Stimulated activated CD8-positive, alpha-beta memory T cell treated with anti-CD3 and anti-CD28 coated beads, Interleukin-15, amount 100 ng/mL, for 48 hours (primary cell): ENCODE measurements around the gene CAPZA2.
"Not testable (repeated sequence)": the region's sequence is repeated elsewhere in the genome, so short reads cannot be mapped to it uniquely, and the experiment has no call there.

Experiments
- DNase-seq, 2 donors: peaks; one replicate each; pipeline ENCODE4 v3.0.0-alpha.2; 2020; ENCODE audit warnings: low read depth in 2 of 2

CAPZA2 gene

GRCh38 chr7:116920359-116920758 lies 58.0 kb downstream of the CAPZA2 start:
- DNase-seq, result no peak

GRCh38 chr7:116922545-116922944 lies 60.2 kb downstream of the CAPZA2 start:
- DNase-seq, result no peak

GRCh38 chr7:116924741-116925140 lies 62.4 kb downstream of the CAPZA2 start:
- no peak for DNase-seq

- DNase-seq, result no peak
These were observed 66.6 kb downstream of the CAPZA2 start for GRCh38 chr7:116929021-116929420.

- peak; percentile 38 to 49 for DNase-seq
These were observed 67.8 kb downstream of the CAPZA2 start for GRCh38 chr7:116929914-116930913.

DNA sequence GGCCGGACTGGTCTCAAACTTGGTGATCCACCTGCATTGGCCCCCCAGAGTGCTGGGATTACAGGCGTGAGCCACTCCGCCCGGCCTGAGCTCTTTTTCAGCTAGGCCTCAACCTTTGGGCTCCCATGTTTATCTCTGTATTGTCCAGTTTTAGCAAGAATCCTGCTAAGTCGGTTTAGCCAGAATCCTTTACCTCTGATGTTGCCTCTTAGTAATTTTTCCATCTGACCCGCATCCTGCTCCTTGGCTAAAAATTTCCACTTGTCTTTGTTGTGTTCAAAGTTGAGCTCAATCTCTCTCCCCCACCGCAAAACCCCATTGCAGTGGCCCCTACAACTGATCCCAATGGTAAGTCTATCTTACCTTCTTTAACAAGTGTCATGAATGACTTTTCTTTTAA lies 70.2 kb downstream of the CAPZA2 start:
- no peak for DNase-seq

DNA sequence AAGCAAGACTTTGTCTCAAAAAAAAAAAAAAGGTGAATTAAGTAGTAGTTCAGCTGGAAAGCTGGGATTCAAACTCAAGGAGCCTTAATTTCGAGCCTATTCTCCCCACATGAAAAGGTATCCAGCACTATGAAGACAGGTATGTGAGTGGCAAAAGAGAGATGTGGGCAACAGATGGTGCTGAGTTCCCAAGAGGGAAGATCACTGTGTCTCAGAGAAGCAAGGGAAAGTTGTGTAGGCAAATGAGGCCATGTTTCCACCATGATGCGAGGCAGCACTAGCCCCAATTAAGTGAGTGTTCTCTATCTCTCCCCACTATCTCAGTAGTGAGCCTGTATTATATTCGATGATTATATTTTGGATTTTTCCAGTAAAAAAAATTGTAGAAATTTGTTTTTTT lies 71.1 kb downstream of the CAPZA2 start:
- no peak for DNase-seq

DNA sequence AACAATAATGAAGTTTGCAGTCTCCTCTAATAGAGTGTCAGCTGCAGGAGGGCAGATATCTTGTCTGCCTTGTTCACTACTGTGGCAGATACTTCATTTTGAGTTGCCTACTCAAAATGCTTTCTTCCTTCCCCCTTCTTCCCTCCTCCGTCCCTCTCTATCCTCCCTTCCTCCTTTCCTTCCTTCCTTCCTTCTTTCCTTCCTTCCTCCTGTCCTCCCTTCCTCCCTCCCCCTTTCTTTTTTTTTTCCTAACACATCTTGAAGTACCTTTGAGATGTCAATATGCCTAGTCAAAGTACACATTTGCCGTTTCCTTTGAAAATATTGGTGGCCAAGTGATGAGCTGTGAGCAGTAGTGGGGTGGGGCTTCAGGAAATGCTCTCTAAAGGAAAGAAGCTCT lies 72.2 kb downstream of the CAPZA2 start:
- DNase-seq, result no peak

DNA sequence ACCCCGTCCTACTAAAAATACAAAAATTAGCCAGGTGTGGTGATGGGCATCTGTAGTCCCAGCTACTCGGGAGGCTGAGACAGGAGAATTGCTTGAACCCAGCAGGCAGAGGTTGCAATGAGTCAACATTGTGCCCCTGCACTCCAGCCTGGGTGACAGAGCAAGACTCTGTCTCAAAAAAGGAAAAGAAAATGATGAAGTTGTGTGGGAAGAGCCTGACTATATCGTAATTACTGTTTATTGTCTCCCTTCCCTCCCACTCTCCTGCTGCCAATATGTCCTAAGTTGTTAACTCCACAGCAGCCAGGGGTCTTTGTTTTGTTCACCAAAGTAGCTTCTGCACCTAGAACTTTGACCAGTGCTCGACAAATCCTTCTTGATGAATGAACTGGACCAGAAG lies 74.5 kb downstream of the CAPZA2 start:
- not testable (repeated sequence) for DNase-seq

- no peak for DNase-seq
These were observed 76.3 kb downstream of the CAPZA2 start for GRCh38 chr7:116938678-116939077.

GRCh38 chr7:116940689-116941370 lies 78.4 kb downstream of the CAPZA2 start:
- no peak for DNase-seq

DNA sequence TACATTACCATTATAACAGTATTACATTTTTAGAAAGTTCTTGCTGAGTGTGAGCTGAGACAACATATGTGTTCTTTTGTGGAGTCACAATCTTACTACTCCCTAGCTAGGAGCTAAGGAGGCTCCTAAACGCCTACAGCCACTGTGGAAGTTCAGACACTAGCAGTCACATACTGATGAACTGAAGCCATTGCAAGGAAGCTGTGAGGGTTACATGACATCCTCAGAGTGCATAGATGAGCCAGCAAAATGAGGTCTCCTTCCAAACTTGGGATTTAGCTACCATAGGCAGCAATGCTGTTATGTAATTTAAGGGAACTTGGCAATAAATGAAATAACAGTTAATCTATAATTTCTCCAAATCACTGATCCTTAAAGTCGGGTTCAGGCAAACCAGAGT lies 80.1 kb downstream of the CAPZA2 start:
- DNase-seq, result no peak

DNA sequence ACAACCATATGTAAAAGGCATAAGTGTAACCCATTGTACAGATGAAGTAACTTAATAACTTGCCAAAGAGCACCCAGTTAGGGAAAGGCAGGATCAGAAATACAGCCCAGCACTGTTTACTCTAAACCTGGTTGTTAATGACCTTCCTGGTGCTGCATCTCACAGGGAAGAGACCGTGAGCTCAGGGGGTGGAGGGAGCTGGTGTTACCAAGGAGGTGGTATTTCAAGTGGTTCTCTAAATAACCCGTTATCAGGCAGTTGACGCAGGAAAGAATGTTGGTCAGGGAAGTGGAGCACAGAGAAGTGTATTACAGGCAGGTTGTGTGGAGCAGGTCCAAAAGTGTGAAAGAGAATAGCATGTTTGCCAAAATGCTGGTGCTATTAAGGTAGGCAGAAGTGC lies 86.5 kb downstream of the CAPZA2 start:
- no peak for DNase-seq

DNA sequence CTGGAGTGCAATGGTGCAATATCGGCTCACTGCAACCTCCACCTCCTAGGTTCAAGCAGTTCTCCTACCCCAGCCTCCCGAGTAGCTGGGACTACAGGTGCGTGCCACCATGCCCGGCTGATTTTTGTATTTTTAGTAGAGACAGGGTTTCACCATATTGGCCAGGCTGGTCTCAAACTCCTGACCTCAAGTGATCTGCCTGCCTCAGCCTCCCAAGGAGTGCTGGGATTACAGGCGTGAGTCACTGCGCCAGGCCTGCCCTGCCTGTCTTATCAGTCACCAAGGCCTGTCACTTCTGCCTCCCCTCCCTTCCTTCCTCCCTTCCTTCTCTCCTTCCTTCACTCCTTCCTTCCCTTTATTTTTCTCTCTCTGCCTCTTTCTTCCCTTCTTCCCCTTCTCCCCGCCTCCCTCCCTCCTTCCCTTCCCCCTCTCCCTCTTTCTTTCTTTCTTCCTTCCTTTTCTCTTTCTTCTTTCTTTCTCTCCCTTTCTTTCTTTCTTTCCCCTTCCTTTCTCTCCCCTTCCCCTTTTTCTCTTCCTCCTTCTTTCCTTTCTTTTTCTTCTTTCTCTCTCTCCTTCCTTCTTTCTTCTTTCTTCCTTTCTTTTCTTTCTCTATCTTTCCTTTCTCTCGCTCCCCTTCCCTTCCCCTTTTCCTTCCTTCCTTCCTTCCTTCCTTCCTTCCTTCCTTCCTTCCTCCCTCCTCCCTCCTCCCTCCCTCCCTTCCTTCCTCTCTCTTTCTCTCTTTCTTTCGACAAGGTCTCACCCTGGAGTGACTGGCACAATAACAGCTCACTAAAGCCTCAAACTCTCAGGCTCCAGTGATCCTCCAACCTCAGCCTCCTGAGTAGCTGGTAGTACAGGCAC lies 87.8 kb downstream of the CAPZA2 start:
- no peak for DNase-seq

- DNase-seq, result no peak
These were observed 88.5 kb downstream of the CAPZA2 start for GRCh38 chr7:116950889-116951351.

DNA sequence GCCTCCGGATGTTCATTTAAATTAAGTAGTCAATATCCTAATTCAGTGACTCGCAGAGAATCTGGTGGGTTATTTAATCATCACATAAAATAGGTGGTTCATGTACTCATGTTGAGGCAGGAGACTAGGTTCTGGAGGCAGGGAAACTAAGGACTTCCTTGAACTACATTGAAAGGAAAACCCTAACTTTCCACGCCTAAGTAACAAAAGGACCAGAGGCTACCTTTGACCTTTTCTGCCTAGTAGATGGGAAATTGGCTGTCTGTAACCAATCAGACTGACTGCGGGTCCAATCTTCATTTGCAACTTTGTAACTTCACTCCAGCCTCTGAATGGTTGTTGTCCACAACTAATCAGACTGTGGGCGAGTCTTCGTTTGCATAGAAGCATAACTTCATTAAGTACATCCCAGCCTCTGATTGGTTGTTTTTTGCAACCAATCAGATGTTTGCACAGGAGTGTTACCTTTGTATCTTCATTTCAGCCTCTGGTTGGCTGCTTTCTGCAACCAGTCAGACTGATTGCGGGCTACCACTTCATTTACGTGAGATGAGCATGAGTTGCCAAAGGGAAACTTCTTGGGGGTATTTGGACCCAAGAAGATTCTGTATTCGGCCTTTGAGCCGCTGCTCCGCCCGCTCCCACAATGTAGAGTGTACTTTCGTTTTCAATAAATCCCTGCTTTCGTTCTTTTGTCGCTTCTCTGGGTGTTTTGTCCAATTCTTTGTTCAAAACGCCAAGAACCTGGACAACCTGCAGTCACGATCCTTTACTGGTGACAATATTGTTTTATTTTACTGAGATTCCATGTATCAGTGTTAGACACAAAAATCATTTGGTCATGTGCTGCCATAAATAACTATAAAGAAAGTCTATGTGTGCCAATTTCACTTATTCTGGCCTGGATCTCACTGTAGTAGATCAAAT lies 89.2 kb downstream of the CAPZA2 start:
- DNase-seq, result no peak

DNA sequence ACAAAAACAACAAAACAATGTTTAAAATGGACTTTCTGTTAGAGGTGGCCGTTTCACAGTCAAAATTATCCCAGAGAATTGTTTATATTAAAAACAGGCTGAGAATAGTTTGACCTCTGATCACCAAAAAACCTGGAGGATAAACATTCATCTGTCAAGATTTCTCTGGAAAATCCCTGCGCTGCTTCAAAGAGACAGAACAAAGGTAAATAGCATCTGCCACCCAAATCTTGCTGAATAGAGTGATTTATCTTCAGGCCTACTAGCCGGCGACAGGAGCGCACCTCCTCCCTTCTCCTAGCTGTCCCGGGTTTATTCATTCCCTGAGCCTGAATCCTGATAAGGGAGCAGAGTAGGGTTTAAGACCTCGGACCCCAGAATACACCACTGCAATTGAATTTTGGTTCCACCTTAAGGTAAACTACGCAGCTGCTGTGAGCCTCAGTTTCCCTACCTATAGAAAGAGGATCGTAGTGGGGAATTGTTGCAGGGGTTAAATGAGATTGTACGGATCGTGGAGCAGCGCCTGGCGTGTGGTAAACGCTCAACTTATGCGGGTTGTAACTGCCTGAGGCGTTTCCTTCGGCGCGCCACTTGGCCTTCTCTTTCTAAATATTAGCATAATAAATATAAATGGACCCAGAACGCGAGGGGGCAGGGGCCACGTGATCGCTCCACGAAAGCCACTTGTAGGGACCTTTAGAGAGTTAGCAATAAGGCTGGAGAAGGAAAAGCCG lies 90.4 kb downstream of the CAPZA2 start:
- no peak for DNase-seq

DNA sequence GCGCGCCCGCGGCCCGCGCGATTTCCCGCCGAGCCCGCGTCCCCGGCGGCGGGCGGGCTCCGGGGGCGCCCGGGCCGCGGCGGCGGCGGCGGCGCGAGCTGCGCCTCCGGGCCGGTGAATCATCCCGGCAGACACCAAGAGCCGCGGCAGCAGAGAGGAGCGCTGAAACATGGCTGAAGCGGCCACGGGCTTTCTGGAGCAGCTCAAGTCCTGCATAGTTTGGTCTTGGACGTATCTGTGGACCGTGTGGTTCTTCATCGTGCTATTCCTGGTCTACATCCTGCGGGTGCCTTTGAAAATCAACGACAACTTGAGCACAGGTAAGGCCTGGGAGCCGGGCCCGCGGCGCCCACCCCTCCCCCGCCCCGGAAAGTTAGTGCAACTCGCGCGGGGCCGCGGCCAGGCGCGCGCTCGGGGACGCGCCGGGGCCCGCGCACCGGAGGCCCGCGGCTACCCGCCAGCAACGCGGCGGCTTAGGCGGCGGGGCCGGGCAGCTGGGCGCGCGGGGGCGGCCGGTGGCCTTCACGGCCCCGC lies 91.1 kb downstream of the CAPZA2 start, which contains the start of gene ST7:
Gene ST7, plus strand, starts transcription at position 130 of the 534 bp plus-strand sequence. Its CDS starts 40 bp downstream, at position 170.
- DNase-seq, result peak; percentile 42 to 58
